Left kidney (tissue), 2 donors: ENCODE measurements around the gene GLMP. TPM values are rescaled to one million over a fixed set of nuclear protein-coding genes. Genes with fewer than 3 reads are reported as not detected.

ENCODE experiments used
- DNase-seq: peaks from one replicate; pipeline ENCODE4 v3.0.0-alpha.2; 2013
- polyA plus RNA-seq: library from polyadenylated mRNA; unstranded; fragments of 120-200 nt; gene quantifications from one replicate; pipeline ENCODE4 v1.2.1, GENCODE V29; 2013; ENCODE audit not compliant: insufficient read length

GLMP gene
- polyA plus RNA-seq, 1 donor: 51.0 TPM

GRCh38 chr1:156253634-156254033, 41.8 kb downstream of the GLMP start:
- DNase-seq: no peak

- no peak for DNase-seq
Measured at GRCh38 chr1:156251527-156251926, 44.0 kb downstream of the GLMP start.

- no peak for DNase-seq
Measured at GRCh38 chr1:156249593-156249992, 45.9 kb downstream of the GLMP start.

- no peak for DNase-seq
Measured at GRCh38 chr1:156248323-156248683, 47.2 kb downstream of the GLMP start.

- no peak for DNase-seq
Measured at GRCh38 chr1:156247460-156248322, 47.8 kb downstream of the GLMP start, which contains the start of gene PAQR6. Gene PAQR6 (minus strand): TSS chr1:156248056. CDS start chr1:156246731, 1,325 bp downstream.

- DNase-seq: no peak
Measured at GRCh38 chr1:156246781-156247459, 48.6 kb downstream of the GLMP start.

- no peak for DNase-seq
Measured at GRCh38 chr1:156246241-156246780, 49.2 kb downstream of the GLMP start.

- DNase-seq: peak; percentile 34
Measured at GRCh38 chr1:156245451-156246232, 49.8 kb downstream of the GLMP start.

- no peak for DNase-seq
Measured at GRCh38 chr1:156244712-156245111, 50.8 kb downstream of the GLMP start.

GRCh38 chr1:156244126-156244525, 51.4 kb downstream of the GLMP start:
- DNase-seq: no peak

GRCh38 chr1:156242738-156243137, 52.7 kb downstream of the GLMP start:
- DNase-seq: no peak

Other genes with a start within 250 kb of the GLMP start
- 56.8 TPM for gene UBQLN4, start 241.9 kb downstream of the GLMP start, polyA plus RNA-seq
- gene LAMTOR2, start 240.9 kb downstream of the GLMP start, polyA plus RNA-seq: 45.9 TPM
- 46.9 TPM for gene RAB25, start 234.5 kb downstream of the GLMP start, polyA plus RNA-seq
- 46.7 TPM for gene MEX3A, start 213.2 kb downstream of the GLMP start, polyA plus RNA-seq
- gene LMNA, start 181.0 kb downstream of the GLMP start, polyA plus RNA-seq: 74.2 TPM
- 19.7 TPM for gene SEMA4A, start 142.1 kb downstream of the GLMP start, polyA plus RNA-seq
- gene SLC25A44, start 101.6 kb downstream of the GLMP start, polyA plus RNA-seq: 34.9 TPM
- 85.0 TPM for gene PMF1, start 82.7 kb downstream of the GLMP start, polyA plus RNA-seq
- 4.8 TPM for gene BGLAP, start 53.5 kb downstream of the GLMP start, polyA plus RNA-seq
- gene PAQR6, start 47.6 kb downstream of the GLMP start, polyA plus RNA-seq: 6.0 TPM
- 63.4 TPM for gene SMG5, start 12.9 kb downstream of the GLMP start, polyA plus RNA-seq
- 5.9 TPM for gene TMEM79, start 11.4 kb downstream of the GLMP start, polyA plus RNA-seq
- not detected for gene VHLL, start 3.6 kb upstream of the GLMP start, polyA plus RNA-seq
- 326 TPM for gene CCT3, start 42.6 kb upstream of the GLMP start, polyA plus RNA-seq
- gene TSACC, start 42.8 kb upstream of the GLMP start, polyA plus RNA-seq: 1.2 TPM
- 16.0 TPM for gene RHBG, start 73.5 kb upstream of the GLMP start, polyA plus RNA-seq
- 22.5 TPM for gene MEF2D, start 205.1 kb upstream of the GLMP start, polyA plus RNA-seq